ENCODE results near the gene GCSH. TPM values are rescaled to one million over a fixed set of nuclear protein-coding genes. Genes with fewer than 3 reads are reported as not detected.
A peak's percentile ranks its signal among the peaks of the same experiment; 100 is the strongest.

Gene GCSH
- total RNA-seq, 1 experiment from 2014 or later, result 51.7 TPM

GRCh38 chr16:81096715-81097208 is 567 bp upstream of the GCSH start:
- no peak for DNase-seq
- H3K27ac ChIP-seq, result peak overlapping the region; percentile 77
- peak overlapping the region; percentile 77 for H2AFZ ChIP-seq
- TF ChIP-seq EZH2 (IDR thresholded peaks at IDR 0.05; ENCODE audit: low read depth), result no peak
- TF ChIP-seq CTCF (conservative IDR thresholded peaks at IDR 0.05), result no peak
- POLR2A ChIA-PET (ENCODE audit: unreplicated experiment), result interaction anchor here (0.6 to 0.8 kb wide), 4 partner anchors 20 to 345 kb away, joined by 3 to 4 read pairs (median 3); partner anchors contain the start of genes C16orf46 and GAN
- BruUV-seq (replicated peaks), result no TSS peak
- H3K9me3 ChIP-seq (ENCODE audit: insufficient read depth, low read depth), result no peaks in the 10 kb centered on the region; the same call in 1 of the 2 replicates
- CTCF ChIA-PET, result interaction anchor here (0.6 kb wide), 1 partner anchor 61 kb away, joined by 4 read pairs; the partner anchor contains the start of gene ATMIN
- H3K9me2 ChIP-seq (ENCODE audit: insufficient read depth), result no peaks in the 10 kb centered on the region
- peaks cover 38% of the 10 kb centered on the region for H3K79me2 ChIP-seq (ENCODE audit: low read depth)
- intact Hi-C loops (cut with micrococcal nuclease; ENCODE audit: unreplicated experiment), result loop anchor here (1.0 kb wide), 2 partner anchors 48 to 85 kb away; no protein-coding TSS in a partner anchor
- H3K27me3 ChIP-seq (ENCODE audit: insufficient read depth, low read depth), result no peaks in the 10 kb centered on the region
- H3K4me2 ChIP-seq, result peak overlapping the region; percentile 67
- H3K4me1 ChIP-seq (replicated peaks; ENCODE audit: insufficient read depth), result peaks cover 29% of the 10 kb centered on the region
- H4K20me1 ChIP-seq (ENCODE audit: insufficient read depth), result no peaks in the 10 kb centered on the region
- no peaks in the 10 kb centered on the region for H3K36me3 ChIP-seq (ENCODE audit: low read depth)
- peak overlapping the region; percentile 44; the same call in 1 of the 2 replicates for H3K4me3 ChIP-seq
- peaks cover 13% of the 10 kb centered on the region for H3F3A ChIP-seq (ENCODE audit: insufficient read depth, low read depth)

DNA sequence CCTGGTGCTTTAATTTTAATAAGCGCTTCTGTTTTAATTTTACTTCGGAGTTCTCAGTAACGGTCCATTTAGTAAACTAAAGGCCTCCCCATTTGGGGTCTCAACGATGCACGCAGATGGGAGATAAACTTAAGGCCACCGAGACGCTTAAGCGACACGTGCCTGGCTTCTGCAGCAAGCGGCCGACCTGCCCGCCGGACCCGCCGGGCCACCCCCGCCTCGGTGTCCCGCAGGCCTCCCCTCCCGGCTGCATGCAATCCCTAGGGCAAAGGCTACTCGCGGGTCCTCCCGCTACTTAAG is 592 bp downstream of the GCSH start:
- Histone ChIP-seq H3K9me3 (ENCODE audit: insufficient read depth, low read depth) (no peaks in the 10 kb centered on the region; the same call in 1 of the 2 replicates), H4K20me1 (ENCODE audit: insufficient read depth) (no peaks in the 10 kb centered on the region), H3F3A (ENCODE audit: insufficient read depth, low read depth) (peaks cover 13% of the 10 kb centered on the region), H3K27ac (peak overlapping the region; percentile 62), H2AFZ (peak overlapping the region; percentile 88), H3K27me3 (ENCODE audit: insufficient read depth, low read depth) (no peaks in the 10 kb centered on the region), H3K79me2 (ENCODE audit: low read depth) (peaks cover 48% of the 10 kb centered on the region), H3K4me2 (peak overlapping the region; percentile 82), H3K36me3 (ENCODE audit: low read depth) (peaks cover 6% of the 10 kb centered on the region; the same call in 1 of the 2 replicates), H3K9me2 (ENCODE audit: insufficient read depth) (no peaks in the 10 kb centered on the region), H3K4me1 (replicated peaks; ENCODE audit: insufficient read depth) (peaks cover 29% of the 10 kb centered on the region), H3K4me3 (peak overlapping the region; percentile 98)
- DNase-seq, result peak in 1 of 2 experiments; percentile 38
- no TSS peak for BruUV-seq (replicated peaks)
- TF ChIP-seq CTCF (conservative IDR thresholded peaks at IDR 0.05) (no peak), EZH2 (IDR thresholded peaks at IDR 0.05; ENCODE audit: low read depth) (no peak)
- POLR2A ChIA-PET (ENCODE audit: unreplicated experiment), result interaction anchor here (0.7 kb wide), 1 partner anchor 95 kb away, joined by 3 read pairs; no protein-coding TSS in a partner anchor
- intact Hi-C loops (cut with micrococcal nuclease; ENCODE audit: unreplicated experiment), result no loop called here
- CTCF ChIA-PET, result no interaction called here

GRCh38 chr16:81094771-81095251 is 1.4 kb downstream of the GCSH start:
- H3K36me3 ChIP-seq (ENCODE audit: low read depth), result peaks cover 11% of the 10 kb centered on the region; the same call in 1 of the 2 replicates
- H3K4me1 ChIP-seq (replicated peaks; ENCODE audit: insufficient read depth), result peaks cover 29% of the 10 kb centered on the region
- no peaks in the 10 kb centered on the region for H3K27me3 ChIP-seq (ENCODE audit: insufficient read depth, low read depth)
- no peak for TF ChIP-seq CTCF (conservative IDR thresholded peaks at IDR 0.05)
- no peak for TF ChIP-seq EZH2 (IDR thresholded peaks at IDR 0.05; ENCODE audit: low read depth)
- ChIA-PET CTCF (no interaction called here), POLR2A (ENCODE audit: unreplicated experiment) (interaction anchor here (0.6 to 0.7 kb wide), 2 partner anchors 96 to 111 kb away, joined by 3 to 28 read pairs; no protein-coding TSS in a partner anchor)
- DNase-seq, result no peak
- H3K79me2 ChIP-seq (ENCODE audit: low read depth), result peaks cover 54% of the 10 kb centered on the region
- intact Hi-C loops (cut with micrococcal nuclease; ENCODE audit: unreplicated experiment), result no loop called here
- H4K20me1 ChIP-seq (ENCODE audit: insufficient read depth), result no peaks in the 10 kb centered on the region
- H3K4me2 ChIP-seq, result peak overlapping the region; percentile 82
- peaks cover 13% of the 10 kb centered on the region for H3F3A ChIP-seq (ENCODE audit: insufficient read depth, low read depth)
- H3K9me2 ChIP-seq (ENCODE audit: insufficient read depth), result no peaks in the 10 kb centered on the region
- BruUV-seq (replicated peaks), result TSS peak; percentile 34
- H3K27ac ChIP-seq, result no peak overlapping the region
- peak overlapping the region; percentile 88; the same call in 1 of the 2 replicates for H2AFZ ChIP-seq
- H3K4me3 ChIP-seq, result peak overlapping the region; percentile 98
- no peaks in the 10 kb centered on the region; the same call in 1 of the 2 replicates for H3K9me3 ChIP-seq (ENCODE audit: insufficient read depth, low read depth)
